NCI-H2227 treated with DMSO at 0.1 percent for 48 hours (cell line): ENCODE results near the gene MRPS9.

ENCODE experiments used
- DNase-seq: peaks from one replicate; lab custom pipeline; 2025; lab: John Stamatoyannopoulos, UW

Gene MRPS9

GRCh38 chr2:105037572-105038382 lies at the start of gene MRPS9:
TSS of gene MRPS9 (plus strand) at chr2:105038069. CDS start at chr2:105038093, 24 bp downstream.
- peak; percentile 94 for DNase-seq

GRCh38 chr2:105005181-105005951 lies 32.5 kb upstream of the MRPS9 start:
- DNase-seq: no peak

GRCh38 chr2:105007367-105007766 lies 30.5 kb upstream of the MRPS9 start:
- no peak for DNase-seq

GRCh38 chr2:105032476-105032875 lies 5.4 kb upstream of the MRPS9 start:
- no peak for DNase-seq

- no peak for DNase-seq
Observed at GRCh38 chr2:105034170-105034569, 3.7 kb upstream of the MRPS9 start.

GRCh38 chr2:105038383-105039061 lies 653 bp downstream of the MRPS9 start:
- DNase-seq: peak; percentile 25

GRCh38 chr2:105039559-105039958 lies 1.7 kb downstream of the MRPS9 start:
- no peak for DNase-seq

- DNase-seq: no peak
Observed at GRCh38 chr2:105042189-105042588, 4.3 kb downstream of the MRPS9 start.

- DNase-seq: no peak
Observed at GRCh38 chr2:105052773-105053172, 14.9 kb downstream of the MRPS9 start.

GRCh38 chr2:105055613-105056012 lies 17.7 kb downstream of the MRPS9 start:
- no peak for DNase-seq

GRCh38 chr2:105056245-105056644 lies 18.4 kb downstream of the MRPS9 start:
- no peak for DNase-seq

- no peak for DNase-seq
Observed at GRCh38 chr2:105057005-105057404, 19.1 kb downstream of the MRPS9 start.

- no peak for DNase-seq
Observed at GRCh38 chr2:105061560-105061959, 23.7 kb downstream of the MRPS9 start.

GRCh38 chr2:105062158-105062557 lies 24.3 kb downstream of the MRPS9 start:
- DNase-seq: no peak

- DNase-seq: no peak
Observed at GRCh38 chr2:105068387-105068786, 30.5 kb downstream of the MRPS9 start.

- no peak for DNase-seq
Observed at GRCh38 chr2:105068875-105069274, 31.0 kb downstream of the MRPS9 start.

- no peak for DNase-seq
Observed at GRCh38 chr2:105070010-105070865, 32.4 kb downstream of the MRPS9 start.

- no peak for DNase-seq
Observed at GRCh38 chr2:105071379-105071778, 33.5 kb downstream of the MRPS9 start.

GRCh38 chr2:105072039-105072438 lies 34.2 kb downstream of the MRPS9 start:
- no peak for DNase-seq

GRCh38 chr2:105073591-105073990 lies 35.7 kb downstream of the MRPS9 start:
- no peak for DNase-seq

- DNase-seq: no peak
Observed at GRCh38 chr2:105076121-105076520, 38.3 kb downstream of the MRPS9 start.
